Measurements from ENCODE around the gene NADK. TPM values are rescaled to one million over a fixed set of nuclear protein-coding genes. Genes with fewer than 3 reads are reported as not detected.

NADK gene
- total and polyA plus RNA-seq, 10 of the 15 experiments (the other 5 are each of a cell fraction or from before 2014, with no cell fraction given), result 1.1 to 93.2 (median 46.9) TPM

DNA sequence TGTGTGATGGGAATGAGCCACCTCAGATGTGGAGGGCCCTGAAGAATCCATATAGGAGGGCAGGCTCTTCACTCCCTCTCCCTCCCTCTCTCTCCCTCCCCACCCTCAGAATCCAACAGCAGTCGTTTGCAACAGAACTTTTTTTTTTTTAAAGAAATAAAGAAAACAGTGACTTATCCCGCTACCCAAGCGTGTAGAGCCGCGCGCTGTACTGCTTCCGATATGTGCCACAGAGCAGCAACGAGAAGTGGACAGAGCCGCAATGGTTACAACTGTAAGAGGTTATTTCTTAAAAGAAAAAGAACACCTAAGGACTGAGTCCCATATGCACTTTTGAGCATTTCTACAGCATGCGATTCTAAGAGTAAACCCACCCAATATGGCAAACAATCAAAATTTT, 7.4 kb upstream of the NADK start:
- Histone ChIP-seq H2AFZ (ENCODE audit: control insufficient read depth, low read depth, low read length) (no peak overlapping the region), H4K20me1 (ENCODE audit: control insufficient read depth, insufficient read depth) (no peaks in the 10 kb centered on the region; the same call in 1 of the 2 replicates), H3K27me3 (replicated peaks in 1 of 2; ENCODE audit: control insufficient read depth in 2 of 2, insufficient read depth in 2 of 2, low read length in 1 of 2) (no peaks in the 10 kb centered on the region), H3K9me3 (replicated peaks; ENCODE audit: control insufficient read depth, insufficient read depth, low read length) (no peaks in the 10 kb centered on the region), H3K4me3 (no peak overlapping the region), H3K9ac (ENCODE audit: control insufficient read depth, insufficient read depth, low read length) (no peak overlapping the region), H3K4me1 (ENCODE audit: control insufficient read depth, insufficient read depth, low read length) (peaks cover 29% of the 10 kb centered on the region), H3K36me3 (ENCODE audit: control insufficient read depth in 2 of 2, insufficient read depth in 2 of 2, low read length in 1 of 2) (peaks cover 26 to 36% of the 10 kb centered on the region in 2 experiments), H3K4me2 (ENCODE audit: control insufficient read depth, insufficient read depth) (no peak overlapping the region), H3K27ac (ENCODE audit: control insufficient read depth, insufficient read depth) (no peak overlapping the region), H3K79me2 (ENCODE audit: control insufficient read depth, insufficient read depth, low read length) (peaks cover 1% of the 10 kb centered on the region; the same call in 1 of the 2 replicates)
- no peak for TF ChIP-seq PML (IDR thresholded peaks at IDR 0.05; ENCODE audit: low read length)
- no peak for ATAC-seq
- RAD21 ChIA-PET (ENCODE audit: unreplicated experiment), result no interaction called here
- intact Hi-C loops (cut with micrococcal nuclease; ENCODE audit: unreplicated experiment), result no loop called here
- in situ Hi-C loops (cut with MboI), result loop anchor here (10.0 kb wide), 1 partner anchor 119 kb away; no protein-coding TSS in a partner anchor
- POLR2A ChIA-PET, result interaction anchor here (1.4 kb wide), 1 partner anchor 22 kb away, joined by 3 read pairs; no protein-coding TSS in a partner anchor
- CTCF ChIA-PET, result interaction anchor here (0.5 to 2.9 kb wide), 3 partner anchors 111 to 122 kb away, joined by 3 to 8 read pairs (median 4); no protein-coding TSS in a partner anchor
- no TSS peak for BruUV-seq (replicated peaks)
- SMC1A ChIA-PET (ENCODE audit: uncharacterized antibody, unreplicated experiment), result no interaction called here
- 98% methylated on average over 4 of the region's 10 CpGs for WGBS (ENCODE audit: insufficient coverage, insufficient replicate concordance, low lambda C conversion rate, missing lambda C conversion rate)
- DNase-seq (ENCODE audit: low read depth, low spot score), result no peak
- no peak for FAIRE-seq

DNA sequence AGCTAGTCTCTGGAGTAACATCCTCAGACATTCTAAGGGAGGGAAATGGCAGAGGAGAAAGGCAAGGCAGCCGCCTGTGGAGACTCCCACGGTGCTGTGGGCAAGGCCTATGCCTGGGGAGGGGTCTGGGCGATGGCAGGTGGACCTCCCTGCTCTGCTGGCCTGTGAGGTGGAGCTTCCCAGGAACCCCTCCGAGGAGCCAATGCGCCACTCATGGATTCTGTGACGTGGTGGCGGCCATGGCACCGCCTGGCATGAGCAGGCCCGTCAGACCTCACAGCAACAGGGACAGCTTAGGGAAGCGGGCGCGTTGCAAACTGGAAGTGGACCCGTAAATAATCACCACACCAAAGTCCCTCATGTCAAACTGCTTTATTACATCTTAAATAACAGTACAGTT, 6.7 kb upstream of the NADK start:
- DNase-seq (ENCODE audit: low read depth, low spot score), result no peak
- Histone ChIP-seq H2AFZ (ENCODE audit: control insufficient read depth, low read depth, low read length) (no peak overlapping the region), H3K4me1 (ENCODE audit: control insufficient read depth, insufficient read depth, low read length) (peaks cover 36% of the 10 kb centered on the region), H3K4me2 (ENCODE audit: control insufficient read depth, insufficient read depth) (no peak overlapping the region), H3K4me3 (no peak overlapping the region), H3K27me3 (replicated peaks in 1 of 2; ENCODE audit: control insufficient read depth in 2 of 2, insufficient read depth in 2 of 2, low read length in 1 of 2) (no peaks in the 10 kb centered on the region), H3K79me2 (ENCODE audit: control insufficient read depth, insufficient read depth, low read length) (peaks cover 1% of the 10 kb centered on the region; the same call in 1 of the 2 replicates), H3K9ac (ENCODE audit: control insufficient read depth, insufficient read depth, low read length) (no peak overlapping the region), H3K36me3 (ENCODE audit: control insufficient read depth in 2 of 2, insufficient read depth in 2 of 2, low read length in 1 of 2) (peaks cover 22 to 31% of the 10 kb centered on the region in 2 experiments), H3K27ac (ENCODE audit: control insufficient read depth, insufficient read depth) (no peak overlapping the region), H3K9me3 (replicated peaks; ENCODE audit: control insufficient read depth, insufficient read depth, low read length) (no peaks in the 10 kb centered on the region), H4K20me1 (ENCODE audit: control insufficient read depth, insufficient read depth) (no peaks in the 10 kb centered on the region; the same call in 1 of the 2 replicates)
- POLR2A ChIA-PET, result interaction anchor here (0.6 to 1.4 kb wide), 2 partner anchors 19 to 23 kb away, joined by 3 to 6 read pairs; no protein-coding TSS in a partner anchor
- intact Hi-C loops (cut with micrococcal nuclease; ENCODE audit: unreplicated experiment) (no loop called here), in situ Hi-C loops (cut with MboI) (loop anchor here (10.0 kb wide), 1 partner anchor 120 kb away; no protein-coding TSS in a partner anchor)
- BruUV-seq (replicated peaks), result no TSS peak
- RAD21 ChIA-PET (ENCODE audit: unreplicated experiment), result interaction anchor here (0.7 kb wide), 1 partner anchor 121 kb away, joined by 3 read pairs; no protein-coding TSS in a partner anchor
- 97% methylated on average over 12 of the region's 13 CpGs for WGBS (ENCODE audit: insufficient coverage, insufficient replicate concordance, low lambda C conversion rate, missing lambda C conversion rate)
- FAIRE-seq, result no peak
- ATAC-seq, result no peak
- CTCF ChIA-PET, result interaction anchor here (2.9 kb wide), 1 partner anchor 121 kb away, joined by 8 read pairs; no protein-coding TSS in a partner anchor
- TF ChIP-seq TAF1 (IDR thresholded peaks at IDR 0.05; ENCODE audit: borderline replicate concordance, low read depth, low read length), result no peak
- no peak for TF ChIP-seq HDGF (IDR thresholded peaks at IDR 0.05)
- TF ChIP-seq ZNF24 (IDR thresholded peaks at IDR 0.05), result no peak
- TF ChIP-seq POLR2AphosphoS5 (IDR thresholded peaks at IDR 0.05; ENCODE audit: low read length), result no peak
- no peak for TF ChIP-seq IKZF2 (IDR thresholded peaks at IDR 0.05)
- no peak for TF ChIP-seq RFX5 (IDR thresholded peaks at IDR 0.05; ENCODE audit: low read depth, low read length)
- no peak for TF ChIP-seq CHD2 (IDR thresholded peaks at IDR 0.05; ENCODE audit: borderline replicate concordance, low read depth, low read length)
- TF ChIP-seq RB1 (IDR thresholded peaks at IDR 0.05; ENCODE audit: borderline replicate concordance), result no peak
- TF ChIP-seq SMC3 (IDR thresholded peaks at IDR 0.05; ENCODE audit: borderline replicate concordance, low read length), result no peak
- SMC1A ChIA-PET (ENCODE audit: uncharacterized antibody, unreplicated experiment), result no interaction called here
